Fibroblast of lung (primary cell): ENCODE measurements around the gene NBPF1.
"Not testable (repeated sequence)": the region's sequence is repeated elsewhere in the genome, so short reads cannot be mapped to it uniquely, and the experiment has no call there.

Experiments
- CTCF ChIP-seq, 2 donors: IDR thresholded peaks in 1 of 2; conservative IDR thresholded peaks in 1 of 2; 1 replicate in 1 of 2; 2 replicates in 1 of 2; pipeline ENCODE4 v1.5.1; 2011 to 2012; ENCODE audit warnings: low read length in 2 of 2, control low read depth in 1 of 2, inconsistent platforms in 1 of 2, low read depth in 1 of 2, mild to moderate bottlenecking in 1 of 2
- EZH2 ChIP-seq: IDR thresholded peaks from 2 replicates; pipeline ENCODE4 v1.5.1; 2012; ENCODE audit warnings: low read length, control low read depth, mild to moderate bottlenecking; ENCODE audit errors: missing control alignments

- TF ChIP-seq CTCF (conservative IDR thresholded peaks at IDR 0.05 in 1 of 2, IDR thresholded peaks at IDR 0.05 in 1 of 2; ENCODE audit: low read depth in 1 of 2, low read length in 2 of 2); EZH2: not testable (repeated sequence)
These were observed 72.9 kb downstream of the NBPF1 start for GRCh38 chr1:16540421-16540893.
